Activated naive CD8-positive, alpha-beta T cell treated with anti-CD3 and anti-CD28 coated beads, Interleukin-2, amount 10 ng/mL, durations not matched to agents 7 days and 5 days (primary cell): Measurements from ENCODE around the gene ZSCAN30. TPM values are rescaled to one million over a fixed set of nuclear protein-coding genes. Genes with fewer than 3 reads are reported as not detected.

Experiments used
- ATAC-seq: fragments of 150-1000 bp; cut with Tn5 transposase; one replicate; pipeline ENCODE4 v1.10.0; 2021; ENCODE audit warnings: low read depth, moderate library complexity
- POLR2A ChIA-PET: fragments of 350-600 bp; sonication (Branson Sonifier 250); formaldehyde crosslinking; loops from one replicate; lab custom pipeline; 2021; ENCODE audit warnings: antibody characterized with exemption; lab: Charles Lee
- DNase-seq: peaks from one replicate; pipeline ENCODE4 v3.0.0; 2021
- H3K27ac Mint-ChIP-seq: one replicate; pipeline ENCODE4 v1.8.0; 2022; ENCODE audit warnings: mild to moderate bottlenecking, mixed read lengths
- H3K27me3 Mint-ChIP-seq: one replicate; pipeline ENCODE4 v1.8.0; 2022; ENCODE audit warnings: mild to moderate bottlenecking, moderate library complexity, mixed read lengths
- H3K36me3 Mint-ChIP-seq: one replicate; pipeline ENCODE4 v1.8.0; 2021; ENCODE audit warnings: mild to moderate bottlenecking, mixed read lengths
- H3K4me1 Mint-ChIP-seq: one replicate; pipeline ENCODE4 v1.8.0; 2021; ENCODE audit warnings: mixed read lengths
- H3K4me3 Mint-ChIP-seq: one replicate; pipeline ENCODE4 v1.8.0; 2022; ENCODE audit warnings: mild to moderate bottlenecking, moderate library complexity, mixed read lengths
- H3K9me3 Mint-ChIP-seq: one replicate; pipeline ENCODE4 v1.8.0; 2021; ENCODE audit warnings: mixed read lengths
- total RNA-seq, 2 experiments: library from RNA; stranded (reverse); gene quantifications; one replicate each; pipeline ENCODE4 v1.2.3, GENCODE V29; 2021

ZSCAN30 gene
- total RNA-seq, 2 experiments from 2014 or later = 18.8 to 23.5 TPM

DNA sequence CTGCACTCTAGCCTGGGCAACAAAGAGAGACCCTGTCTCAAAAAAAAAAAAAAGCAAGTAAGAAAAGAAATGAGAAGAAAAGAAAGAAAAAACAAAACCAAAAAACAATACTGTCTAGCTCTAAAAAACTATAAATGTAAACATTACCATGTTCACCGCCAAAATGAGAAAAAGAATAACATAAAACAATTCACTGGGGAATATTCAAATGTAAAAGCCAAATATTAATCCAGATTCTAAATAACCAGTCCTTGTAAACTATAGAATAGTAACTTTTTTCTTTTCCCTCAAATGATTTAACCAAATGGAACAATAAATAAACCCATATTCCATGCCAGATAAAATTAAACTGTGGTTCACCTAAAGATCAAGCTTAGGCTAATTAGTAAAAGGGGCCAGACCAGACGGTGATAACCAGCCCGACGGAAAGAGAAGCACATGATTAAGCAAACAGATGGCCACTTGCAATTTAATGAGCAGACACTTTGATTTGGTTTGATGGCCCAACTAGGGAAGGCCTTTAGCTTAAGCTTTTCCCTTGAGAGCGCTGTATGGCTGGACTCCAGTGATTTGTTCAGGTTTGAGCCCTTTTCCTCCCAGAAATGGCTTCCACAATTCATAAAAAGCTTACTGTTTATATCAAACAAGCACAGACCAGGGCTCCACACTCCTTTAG is 88.6 kb downstream of the ZSCAN30 start:
- no peak overlapping the region for H3K27ac Mint-ChIP-seq
- DNase-seq (no peak), ATAC-seq (no peak)
- no peaks in the 10 kb centered on the region for H3K4me1 Mint-ChIP-seq
- H3K27me3 Mint-ChIP-seq = peaks cover 6% of the 10 kb centered on the region
- peaks cover 11% of the 10 kb centered on the region for H3K9me3 Mint-ChIP-seq
- H3K4me3 Mint-ChIP-seq = no peak overlapping the region
- peaks cover 2% of the 10 kb centered on the region for H3K36me3 Mint-ChIP-seq
- POLR2A ChIA-PET = no interaction called here

Other genes starting within 250 kb of the ZSCAN30 start
- 10 to 100 TPM; 61.5 to 63.2 TPM for gene MAPRE2, start 248.8 kb downstream of the ZSCAN30 start, total RNA-seq
- 10 to 100 TPM; 20.9 to 26.1 TPM for gene ZNF397, start 49.2 kb downstream of the ZSCAN30 start, total RNA-seq
- gene ZNF24, start 54.2 kb upstream of the ZSCAN30 start, total RNA-seq = 10 to 100 TPM; 63.2 to 66.4 TPM
- gene ZNF396, start 87.1 kb upstream of the ZSCAN30 start, total RNA-seq = 1 to 10 TPM; 1.9 to 2.8 TPM
- 10 to 100 TPM; 17.3 to 21.7 TPM for gene INO80C, start 207.7 kb upstream of the ZSCAN30 start, total RNA-seq